Measurements from ENCODE around the gene DCLRE1B.

DCLRE1B gene

DNA sequence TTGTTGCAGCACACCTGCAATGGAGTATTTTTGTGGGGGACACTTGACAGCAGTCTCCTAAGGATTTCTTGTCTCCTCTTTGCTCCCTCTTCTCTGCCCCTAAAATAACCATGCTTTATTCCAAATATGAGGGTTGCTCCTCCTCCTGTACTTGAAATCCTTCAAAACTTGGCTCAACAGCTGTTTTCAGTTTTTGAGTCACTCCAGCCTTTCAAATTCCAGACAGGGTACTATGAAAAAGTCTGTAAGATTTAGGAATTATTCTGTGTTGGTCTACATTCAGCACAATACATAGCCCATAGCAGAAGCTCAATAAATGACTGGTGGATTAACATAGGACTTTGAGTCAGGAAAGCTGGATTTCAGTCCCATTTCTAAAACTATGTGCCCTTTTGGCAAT, 6.0 kb upstream of the DCLRE1B start:
- TF ChIP-seq GATA3 (IDR thresholded peaks at IDR 0.05; ENCODE audit: low read depth, low read length) = no peak
- no peak for TF ChIP-seq GATA2 (IDR thresholded peaks at IDR 0.05; ENCODE audit: low read depth, low read length)

DNA sequence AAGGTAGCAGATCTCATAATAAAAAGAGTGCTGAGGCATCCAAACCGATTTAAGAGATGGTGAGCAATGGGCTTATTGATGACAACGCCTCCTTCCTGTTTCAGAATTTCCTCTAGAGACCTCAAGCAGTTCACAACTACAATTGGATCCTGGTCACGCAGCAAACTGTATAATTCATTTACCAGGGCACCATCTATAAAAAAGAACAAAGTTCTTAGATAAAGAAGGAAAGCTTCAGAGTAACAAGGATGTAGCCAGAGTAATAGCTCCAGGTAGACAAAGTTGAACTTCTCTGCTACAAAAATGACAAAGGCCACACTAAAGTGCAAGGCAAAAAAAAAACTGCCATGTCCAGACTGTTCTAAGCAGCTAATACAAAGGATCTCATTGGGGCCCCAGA, 3.9 kb upstream of the DCLRE1B start:
- TF ChIP-seq GATA3 (IDR thresholded peaks at IDR 0.05; ENCODE audit: low read depth, low read length) (no peak), GATA2 (IDR thresholded peaks at IDR 0.05; ENCODE audit: low read depth, low read length) (no peak)

- no peak for TF ChIP-seq GATA2 (IDR thresholded peaks at IDR 0.05; ENCODE audit: low read depth, low read length)
- no peak for TF ChIP-seq GATA3 (IDR thresholded peaks at IDR 0.05; ENCODE audit: low read depth, low read length)
Observed at GRCh38 chr1:113903501-113904292, 1.4 kb upstream of the DCLRE1B start.

GRCh38 chr1:113904293-113904673, 843 bp upstream of the DCLRE1B start:
- TF ChIP-seq GATA2 (IDR thresholded peaks at IDR 0.05; ENCODE audit: low read depth, low read length) (no peak), GATA3 (IDR thresholded peaks at IDR 0.05; ENCODE audit: low read depth, low read length) (no peak)

GRCh38 chr1:113905435-113905861, 322 bp downstream of the DCLRE1B start:
- TF ChIP-seq GATA2 (IDR thresholded peaks at IDR 0.05; ENCODE audit: low read depth, low read length) (no peak), GATA3 (IDR thresholded peaks at IDR 0.05; ENCODE audit: low read depth, low read length) (no peak)

DNA sequence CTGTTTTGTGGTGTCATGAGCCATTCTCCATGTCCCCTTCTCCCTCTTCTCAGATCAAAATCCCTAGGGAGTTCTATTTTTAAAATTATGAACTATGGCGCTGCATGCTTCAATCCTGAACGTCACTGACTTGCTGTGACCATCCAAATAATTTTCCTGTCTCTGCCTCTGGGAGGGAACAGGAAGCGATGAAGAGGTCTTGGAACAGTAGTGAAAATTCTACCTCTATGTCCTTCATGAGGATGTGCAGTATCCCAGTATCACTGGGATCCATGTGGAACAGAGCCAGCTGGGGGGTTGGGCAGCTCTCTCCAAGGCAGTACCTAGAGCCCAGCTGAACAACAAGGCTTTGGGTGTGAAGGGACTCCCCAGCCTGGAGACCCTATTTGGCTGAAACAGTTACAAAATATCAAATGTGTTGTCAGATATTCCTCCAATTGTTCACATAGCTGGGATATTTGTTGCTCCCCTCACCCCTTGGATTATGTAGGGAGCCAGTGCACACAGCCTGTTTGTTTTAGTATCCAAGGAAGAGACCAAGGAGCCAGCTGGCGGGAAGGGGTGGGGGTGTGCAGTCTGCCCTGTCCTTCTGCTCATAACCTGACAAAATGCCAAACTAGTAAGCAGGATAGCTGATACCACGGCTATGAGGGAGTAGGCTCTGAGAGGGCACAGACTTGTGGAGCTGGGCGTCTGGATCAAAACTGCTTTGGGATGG, 7.6 kb downstream of the DCLRE1B start:
- TF ChIP-seq GATA2 (IDR thresholded peaks at IDR 0.05; ENCODE audit: low read depth, low read length) (no peak), GATA3 (IDR thresholded peaks at IDR 0.05; ENCODE audit: low read depth, low read length) (no peak)

DNA sequence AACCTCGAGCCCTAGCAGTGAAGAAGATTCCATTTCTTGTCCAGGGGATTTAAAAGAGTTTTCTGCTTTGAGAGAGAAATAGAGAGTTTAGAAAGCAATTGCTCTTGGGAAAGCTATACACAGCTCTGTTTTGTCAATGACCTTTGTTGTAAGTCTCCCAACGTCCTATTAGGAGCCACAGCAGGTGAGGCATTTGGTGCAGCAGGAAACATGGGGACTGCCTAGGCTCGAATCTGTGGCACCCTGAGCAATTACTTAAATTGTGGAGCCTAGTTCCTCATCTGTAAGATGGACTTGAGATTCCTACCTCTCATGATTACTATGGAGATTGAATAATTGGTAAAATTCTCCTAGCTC, 8.2 kb downstream of the DCLRE1B start:
- TF ChIP-seq GATA3 (IDR thresholded peaks at IDR 0.05; ENCODE audit: low read depth, low read length) = no peak
- no peak for TF ChIP-seq GATA2 (IDR thresholded peaks at IDR 0.05; ENCODE audit: low read depth, low read length)

- TF ChIP-seq GATA2 (IDR thresholded peaks at IDR 0.05; ENCODE audit: low read depth, low read length) (no peak), GATA3 (IDR thresholded peaks at IDR 0.05; ENCODE audit: low read depth, low read length) (no peak)
Observed at GRCh38 chr1:113913887-113914664, 8.9 kb downstream of the DCLRE1B start.

DNA sequence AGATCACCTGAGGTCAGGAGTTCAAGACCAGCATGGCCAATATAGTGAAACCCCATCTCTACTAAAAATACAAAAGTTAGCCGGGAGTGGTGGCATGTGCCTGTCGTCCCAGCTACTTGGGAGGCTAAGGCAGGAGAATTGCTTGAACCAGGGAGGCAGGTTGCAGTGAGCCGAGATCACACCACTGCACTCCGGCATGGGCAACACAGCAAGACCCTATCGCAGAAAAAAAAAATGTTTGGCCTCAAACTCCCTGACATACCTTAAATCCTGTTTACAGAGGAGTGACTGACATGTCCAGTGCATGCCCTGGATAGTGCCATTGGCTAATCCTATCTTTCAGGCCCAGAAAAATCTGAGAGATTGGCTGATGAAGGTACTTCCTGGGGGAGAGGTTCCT, 11.8 kb downstream of the DCLRE1B start:
- TF ChIP-seq GATA3 (IDR thresholded peaks at IDR 0.05; ENCODE audit: low read depth, low read length) (no peak), GATA2 (IDR thresholded peaks at IDR 0.05; ENCODE audit: low read depth, low read length) (no peak)

DNA sequence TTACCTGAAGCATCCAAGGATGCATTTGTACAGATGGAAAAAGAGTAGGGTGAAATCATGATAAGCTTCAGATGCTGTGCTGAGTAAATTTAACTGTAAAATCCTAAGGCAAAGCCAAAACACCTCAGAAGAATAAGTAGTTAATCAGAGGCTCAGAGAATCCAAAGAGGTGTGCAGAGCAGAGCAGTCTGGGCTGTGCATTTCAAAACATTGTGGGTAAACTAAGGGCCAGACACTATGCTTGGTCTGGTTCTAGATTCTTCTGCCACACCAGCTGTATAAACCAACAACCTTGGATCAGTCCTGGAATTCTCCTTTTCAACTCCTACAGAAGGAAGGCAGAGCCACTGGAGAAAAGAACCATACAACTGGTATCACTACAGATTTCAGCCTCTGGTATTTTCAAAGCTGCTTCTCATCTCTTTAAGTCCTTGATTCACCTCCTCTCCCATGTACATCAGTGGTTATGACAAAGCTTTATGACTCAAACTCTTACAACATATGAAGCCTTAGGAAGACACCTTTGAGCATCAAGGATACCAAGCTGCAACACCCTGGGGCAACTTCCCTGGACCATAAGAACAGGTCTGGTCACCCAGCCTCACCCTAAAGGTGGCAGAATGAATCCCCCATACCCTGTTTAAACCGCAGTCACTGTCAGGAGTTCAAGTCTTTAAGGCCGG, 12.4 kb downstream of the DCLRE1B start:
- TF ChIP-seq GATA3 (IDR thresholded peaks at IDR 0.05; ENCODE audit: low read depth, low read length) (no peak), GATA2 (IDR thresholded peaks at IDR 0.05; ENCODE audit: low read depth, low read length) (no peak)

GRCh38 chr1:113918243-113918642, 13.1 kb downstream of the DCLRE1B start:
- TF ChIP-seq GATA3 (IDR thresholded peaks at IDR 0.05; ENCODE audit: low read depth, low read length) (no peak), GATA2 (IDR thresholded peaks at IDR 0.05; ENCODE audit: low read depth, low read length) (no peak)

DNA sequence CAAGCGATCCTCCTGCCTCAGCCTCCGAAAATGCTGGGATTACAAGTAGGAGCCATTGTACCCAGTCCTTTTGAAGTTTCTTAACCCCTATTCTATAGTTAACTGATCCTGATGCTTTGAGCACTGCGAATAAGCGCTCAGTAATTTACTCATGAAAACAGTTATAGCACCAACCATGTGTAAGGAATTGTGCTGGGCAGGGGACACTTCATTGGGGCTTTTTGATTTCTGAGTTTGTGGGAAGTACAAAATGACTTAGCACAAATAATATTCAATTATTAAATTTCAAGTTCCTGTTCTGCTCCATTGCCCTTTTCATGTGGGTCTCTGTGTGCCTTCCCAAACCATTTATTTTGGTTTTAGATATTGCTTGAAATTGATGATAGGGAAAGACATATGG, 17.8 kb downstream of the DCLRE1B start:
- TF ChIP-seq GATA2 (IDR thresholded peaks at IDR 0.05; ENCODE audit: low read depth, low read length) (no peak), GATA3 (IDR thresholded peaks at IDR 0.05; ENCODE audit: low read depth, low read length) (no peak)

- no peak for TF ChIP-seq GATA2 (IDR thresholded peaks at IDR 0.05; ENCODE audit: low read depth, low read length)
- no peak for TF ChIP-seq GATA3 (IDR thresholded peaks at IDR 0.05; ENCODE audit: low read depth, low read length)
Observed at GRCh38 chr1:113924473-113924872, 19.3 kb downstream of the DCLRE1B start.

Measured in SH-SY5Y (cell line).